Measurements from ENCODE around the gene TMEM260. TPM values are rescaled to one million over a fixed set of nuclear protein-coding genes. Genes with fewer than 3 reads are reported as not detected.

The TMEM260 gene
- total and polyA plus RNA-seq, 2 experiments from 2014 or later, result 13.3 to 22.9 TPM

- peaks cover 23% of the 10 kb centered on the region for H3K79me2 ChIP-seq (replicated peaks; ENCODE audit: insufficient read depth)
- no peak for TF ChIP-seq CTCF (conservative IDR thresholded peaks at IDR 0.05; ENCODE audit: low read depth in 2 of 2)
- TF ChIP-seq ZNF462 (CRISPR knock-in tag; IDR thresholded peaks at IDR 0.05), result no peak
- no peak for TF ChIP-seq POLR2AphosphoS5 (IDR thresholded peaks at IDR 0.05; ENCODE audit: low read depth)
- no peak for TF ChIP-seq JUNB (IDR thresholded peaks at IDR 0.05; ENCODE audit: unreplicated experiment)
- no peak for TF ChIP-seq REST (IDR thresholded peaks at IDR 0.05; ENCODE audit: unreplicated experiment)
- TF ChIP-seq ZNF114 (CRISPR knock-in tag; IDR thresholded peaks at IDR 0.05), result no peak
- no peak for TF ChIP-seq NANOG (IDR thresholded peaks at IDR 0.05; ENCODE audit: borderline replicate concordance)
- no peak for TF ChIP-seq STAT1 (IDR thresholded peaks at IDR 0.05; ENCODE audit: unreplicated experiment)
- Mint-ChIP-seq H3K36me3 (ENCODE audit: low read depth) (no peaks in the 10 kb centered on the region), H3K27ac (no peak overlapping the region), H3K27me3 (ENCODE audit: insufficient read depth, low read depth, poor library complexity) (no peaks in the 10 kb centered on the region), H3K4me3 (no peak overlapping the region), H3K9me3 (no peaks in the 10 kb centered on the region), H3K4me1 (peaks cover 5% of the 10 kb centered on the region; the same call in 2 of the 3 replicates)
- H3K9me2 ChIP-seq (ENCODE audit: insufficient read depth), result no peaks in the 10 kb centered on the region
- H3K4me1 ChIP-seq (ENCODE audit: insufficient read depth), result no peaks in the 10 kb centered on the region
- no peak overlapping the region for H3K27ac ChIP-seq (ENCODE audit: low read depth)
- no peak overlapping the region for H3K4me3 ChIP-seq
- no peaks in the 10 kb centered on the region for H3K27me3 ChIP-seq (ENCODE audit: insufficient read depth)
- no peaks in the 10 kb centered on the region for H3K36me3 ChIP-seq (ENCODE audit: insufficient read depth)
- H4K20me1 ChIP-seq (replicated peaks; ENCODE audit: insufficient read depth), result peaks cover 8% of the 10 kb centered on the region; the same call in 1 of the 2 replicates
- ATAC-seq (no peak), DNase-seq (ENCODE audit: low spot score) (no peak)
- H2AFZ ChIP-seq, result no peak overlapping the region
- H3F3A ChIP-seq (replicated peaks; ENCODE audit: low read depth), result no peaks in the 10 kb centered on the region
- no peak overlapping the region for H3K4me2 ChIP-seq
These were observed 8.1 kb downstream of the TMEM260 start for GRCh38 chr14:56587701-56588100.
